HG02588 (cell line): ENCODE data around the gene DDI2.
"Not testable (repeated sequence)": the region's sequence is repeated elsewhere in the genome, so short reads cannot be mapped to it uniquely, and the experiment has no call there.

Source experiments
- ATAC-seq: cut with Tn5 transposase; IDR thresholded peaks from one replicate; pipeline ENCODE4 v1.9.1; 2021; ENCODE audit warnings: mild to moderate bottlenecking, moderate library complexity; ENCODE audit not compliant: unreplicated experiment

DDI2 gene

GRCh38 chr1:15633756-15634420 is 16.6 kb downstream of the DDI2 start:
- ATAC-seq, result no peak

GRCh38 chr1:15636436-15636835 is 19.2 kb downstream of the DDI2 start:
- ATAC-seq, result no peak

- no peak for ATAC-seq
Measured at GRCh38 chr1:15637826-15638225, 20.6 kb downstream of the DDI2 start.

GRCh38 chr1:15639262-15639661 is 22.0 kb downstream of the DDI2 start:
- no peak for ATAC-seq

GRCh38 chr1:15639931-15640330 is 22.7 kb downstream of the DDI2 start:
- ATAC-seq, result no peak

GRCh38 chr1:15640667-15641066 is 23.4 kb downstream of the DDI2 start:
- no peak for ATAC-seq

GRCh38 chr1:15649937-15650336 is 32.7 kb downstream of the DDI2 start:
- no peak for ATAC-seq

- ATAC-seq, result no peak
Measured at GRCh38 chr1:15650433-15650832, 33.2 kb downstream of the DDI2 start.

GRCh38 chr1:15652130-15652529 is 34.9 kb downstream of the DDI2 start:
- not testable (repeated sequence) for ATAC-seq

- no peak for ATAC-seq
Measured at GRCh38 chr1:15654091-15654690, 36.9 kb downstream of the DDI2 start.

- no peak for ATAC-seq
Measured at GRCh38 chr1:15656464-15656863, 39.2 kb downstream of the DDI2 start.

- no peak for ATAC-seq
Measured at GRCh38 chr1:15657021-15657420, 39.8 kb downstream of the DDI2 start.

GRCh38 chr1:15660151-15660550 is 42.9 kb downstream of the DDI2 start:
- no peak for ATAC-seq

GRCh38 chr1:15662477-15662876 is 45.2 kb downstream of the DDI2 start:
- ATAC-seq, result no peak

- ATAC-seq, result no peak
Measured at GRCh38 chr1:15663925-15664324, 46.7 kb downstream of the DDI2 start.

- no peak for ATAC-seq
Measured at GRCh38 chr1:15667362-15667761, 50.1 kb downstream of the DDI2 start.

- no peak for ATAC-seq
Measured at GRCh38 chr1:15668089-15668754, 51.0 kb downstream of the DDI2 start.

GRCh38 chr1:15669074-15669473 is 51.8 kb downstream of the DDI2 start:
- no peak for ATAC-seq

- no peak for ATAC-seq
Measured at GRCh38 chr1:15669864-15670263, 52.6 kb downstream of the DDI2 start.

- no peak for ATAC-seq
Measured at GRCh38 chr1:15671430-15671829, 54.2 kb downstream of the DDI2 start.

- ATAC-seq, result no peak
Measured at GRCh38 chr1:15674386-15675159, 57.3 kb downstream of the DDI2 start.

- no peak for ATAC-seq
Measured at GRCh38 chr1:15676010-15676409, 58.8 kb downstream of the DDI2 start.
